Esophagus squamous epithelium (tissue), 4 donors: ENCODE data around the gene ACVR2B.
"Not testable (repeated sequence)": the region's sequence is repeated elsewhere in the genome, so short reads cannot be mapped to it uniquely, and the experiment has no call there.

Experiments used
- POLR2A ChIP-seq, 4 donors: fragments of 450-650 bp; IDR thresholded peaks; one replicate each; pipeline ENCODE4 v1.6.1; 2017; ENCODE audit warnings: antibody characterized with exemption in 4 of 4, mild to moderate bottlenecking in 4 of 4, moderate library complexity in 3 of 4
- TF ChIP-seq, protein P1 (sequence below), 6 experiments: fragments of 450-650 bp in 4 of 6; fragments of 200-600 bp in 2 of 6; sonication (generic) in 2 of 6; IDR thresholded peaks; one replicate each; pipeline ENCODE4 v1.5.1; 2016 to 2019; ENCODE audit warnings: antibody characterized with exemption in 6 of 6, mild to moderate bottlenecking in 4 of 6, moderate library complexity in 4 of 6

DNA sequence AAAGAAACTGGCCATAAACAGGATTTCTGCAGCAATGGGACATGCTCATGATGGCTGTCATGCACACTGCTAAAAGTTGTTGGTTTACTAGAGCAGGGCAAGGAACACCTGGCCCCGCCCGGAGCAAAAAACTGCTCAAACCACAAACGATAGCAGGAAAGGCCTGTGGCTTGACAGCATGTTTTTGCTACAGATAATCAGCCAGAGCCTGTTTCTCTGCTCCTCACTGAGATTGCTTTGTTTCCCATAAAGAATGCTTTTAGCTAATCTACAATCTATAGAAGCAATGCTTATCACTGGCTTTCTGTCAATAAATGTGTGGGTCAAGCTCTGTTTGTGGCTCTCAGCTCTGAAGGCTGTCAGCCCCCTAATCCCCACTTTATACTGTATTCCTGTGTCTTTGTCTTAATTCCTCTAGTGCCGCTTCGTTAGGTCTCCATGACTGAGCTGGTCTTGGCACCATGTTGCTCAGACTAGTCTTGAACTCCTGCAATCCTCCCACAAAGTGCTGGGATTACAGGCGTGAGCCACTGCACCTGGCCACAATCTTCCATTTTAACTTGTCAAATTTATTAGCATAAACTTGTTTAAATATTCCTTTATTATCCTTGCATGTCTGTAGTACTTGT, 26.8 kb upstream of the ACVR2B start:
- TF ChIP-seq, protein P1, sequence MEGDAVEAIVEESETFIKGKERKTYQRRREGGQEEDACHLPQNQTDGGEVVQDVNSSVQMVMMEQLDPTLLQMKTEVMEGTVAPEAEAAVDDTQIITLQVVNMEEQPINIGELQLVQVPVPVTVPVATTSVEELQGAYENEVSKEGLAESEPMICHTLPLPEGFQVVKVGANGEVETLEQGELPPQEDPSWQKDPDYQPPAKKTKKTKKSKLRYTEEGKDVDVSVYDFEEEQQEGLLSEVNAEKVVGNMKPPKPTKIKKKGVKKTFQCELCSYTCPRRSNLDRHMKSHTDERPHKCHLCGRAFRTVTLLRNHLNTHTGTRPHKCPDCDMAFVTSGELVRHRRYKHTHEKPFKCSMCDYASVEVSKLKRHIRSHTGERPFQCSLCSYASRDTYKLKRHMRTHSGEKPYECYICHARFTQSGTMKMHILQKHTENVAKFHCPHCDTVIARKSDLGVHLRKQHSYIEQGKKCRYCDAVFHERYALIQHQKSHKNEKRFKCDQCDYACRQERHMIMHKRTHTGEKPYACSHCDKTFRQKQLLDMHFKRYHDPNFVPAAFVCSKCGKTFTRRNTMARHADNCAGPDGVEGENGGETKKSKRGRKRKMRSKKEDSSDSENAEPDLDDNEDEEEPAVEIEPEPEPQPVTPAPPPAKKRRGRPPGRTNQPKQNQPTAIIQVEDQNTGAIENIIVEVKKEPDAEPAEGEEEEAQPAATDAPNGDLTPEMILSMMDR (IDR thresholded peaks at IDR 0.05), result not testable (repeated sequence)
- TF ChIP-seq POLR2A (IDR thresholded peaks at IDR 0.05), result not testable (repeated sequence)
